NCI-H187 (cell line): ENCODE data around the gene DTWD2.
"Not testable (repeated sequence)": the region's sequence is repeated elsewhere in the genome, so short reads cannot be mapped to it uniquely, and the experiment has no call there.

Source experiments
- DNase-seq, 2 experiments: peaks; one replicate each; lab custom pipeline; 2025; lab: John Stamatoyannopoulos, UW

The DTWD2 gene

DNA sequence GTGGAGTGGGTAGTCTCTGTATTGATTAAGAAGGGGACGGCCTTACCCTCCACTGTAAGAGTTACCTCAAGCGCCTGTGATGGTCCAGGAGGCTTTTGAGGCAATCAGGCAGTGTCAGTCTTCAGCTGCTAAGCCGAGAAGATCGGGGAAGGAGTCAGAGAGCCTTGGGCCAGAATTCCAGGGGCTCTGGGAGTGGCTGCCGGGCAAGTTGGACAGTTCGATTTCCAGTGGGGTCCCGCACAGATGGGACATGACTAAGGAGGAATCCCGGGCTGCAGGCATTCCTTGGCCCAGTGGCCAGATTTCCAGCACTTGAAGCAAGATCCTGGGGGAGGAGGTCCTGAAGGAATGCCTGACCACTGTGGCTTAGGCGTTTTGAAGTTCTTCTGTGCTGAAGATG, 38.0 kb downstream of the DTWD2 start:
- DNase-seq: not testable (repeated sequence)

- DNase-seq: no peak
These were observed 42.1 kb downstream of the DTWD2 start for GRCh38 chr5:118946138-118946800.

DNA sequence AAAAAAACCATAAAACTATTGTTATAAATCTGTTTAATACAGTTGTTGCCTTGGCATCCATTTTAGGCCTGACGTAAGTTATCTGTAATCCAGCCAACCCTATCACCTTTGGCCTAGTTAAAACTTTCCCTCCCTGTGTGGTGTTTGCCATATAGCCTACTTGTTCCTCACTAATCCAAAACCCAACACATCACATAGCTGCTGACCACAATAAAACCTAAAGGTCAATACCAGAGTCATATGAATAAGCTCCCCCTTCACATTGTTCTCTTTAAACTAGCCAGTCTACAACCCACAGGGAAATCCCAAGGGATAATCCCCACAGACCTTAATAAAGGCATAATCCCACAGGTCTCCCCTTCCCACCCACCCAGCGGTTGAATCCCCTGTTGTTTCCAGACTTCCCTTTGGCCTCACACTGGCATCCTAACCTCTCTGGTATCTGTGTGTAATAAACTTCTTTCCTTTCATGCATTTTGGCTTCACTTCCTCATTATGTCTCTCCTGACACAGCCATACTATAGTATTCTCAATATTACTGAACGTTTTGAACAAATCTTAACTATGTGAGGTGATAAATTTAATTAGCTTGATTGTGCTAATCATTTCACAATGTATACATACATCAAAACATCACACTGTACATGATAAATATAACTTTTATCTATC, 50.8 kb downstream of the DTWD2 start:
- DNase-seq: no peak

DNA sequence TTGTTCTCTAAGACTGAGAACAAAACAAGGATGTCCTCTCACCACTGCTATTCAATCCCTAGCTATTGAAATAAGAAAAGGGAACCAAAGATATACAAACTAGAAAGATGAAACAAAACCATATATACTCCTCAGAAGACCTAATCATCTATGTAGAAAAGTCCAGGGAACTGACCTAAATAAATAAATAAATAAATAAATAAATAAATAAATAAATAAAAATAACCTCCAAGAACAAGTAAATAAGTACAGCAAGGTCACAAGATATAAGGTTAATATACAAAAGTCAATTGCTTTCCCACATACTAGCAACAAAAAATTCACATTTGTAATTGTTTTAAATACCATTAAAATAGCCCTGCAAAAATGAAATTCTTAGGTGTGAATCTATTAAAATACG, 54.6 kb downstream of the DTWD2 start:
- DNase-seq: no peak

DNA sequence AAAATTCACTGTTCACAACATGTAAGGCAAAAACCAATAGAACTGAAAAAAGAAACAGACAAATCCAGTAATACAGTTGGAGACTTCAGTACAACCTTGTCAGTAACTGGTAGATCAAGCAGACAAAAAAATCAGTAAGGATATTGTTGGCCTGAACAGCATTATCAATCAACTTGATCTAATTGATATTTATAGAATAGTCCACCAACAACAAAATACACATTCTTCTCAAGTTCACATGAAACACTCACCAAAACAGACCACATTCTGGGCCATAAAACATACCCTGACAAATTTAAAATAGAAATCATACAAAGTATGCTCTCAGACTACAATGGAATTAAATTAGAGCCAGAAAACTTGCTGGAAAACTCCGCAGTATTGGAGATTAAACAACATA, 56.8 kb downstream of the DTWD2 start:
- DNase-seq: no peak

- DNase-seq: no peak
These were observed 64.3 kb downstream of the DTWD2 start for GRCh38 chr5:118924006-118924389.

DNA sequence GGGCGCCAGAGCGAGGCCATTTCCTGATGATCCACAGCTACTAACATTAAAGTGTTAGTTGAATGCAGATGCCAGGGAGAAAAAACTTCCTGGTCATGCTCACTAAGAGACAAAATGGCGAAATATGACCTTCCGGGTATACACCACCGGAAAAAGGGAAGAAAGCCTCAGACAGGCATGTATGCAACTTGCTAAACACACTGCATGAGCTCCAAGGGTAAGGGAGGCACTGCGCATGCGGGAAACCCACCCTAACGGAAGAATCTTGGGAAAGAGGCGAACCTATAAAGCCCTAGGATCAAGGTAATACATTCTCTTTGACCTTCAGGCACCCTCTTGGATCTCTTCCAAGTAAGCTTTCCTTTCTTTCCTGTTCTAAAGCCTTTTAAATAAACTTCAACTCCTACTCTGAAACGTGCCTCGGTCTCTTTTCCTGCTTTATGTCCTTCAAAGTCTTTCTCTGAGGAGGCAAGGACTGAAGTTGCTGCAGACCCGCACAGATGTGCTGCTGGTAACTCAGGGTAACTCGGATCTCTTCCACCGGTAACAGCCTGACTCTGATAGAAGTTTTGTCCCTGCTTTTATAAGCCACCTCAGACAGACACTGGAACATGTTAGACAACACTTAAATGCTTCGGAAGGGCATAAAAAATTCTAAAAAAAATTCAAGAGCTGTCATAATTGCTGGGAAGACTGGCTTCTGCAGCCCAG, 64.9 kb downstream of the DTWD2 start:
- no peak for DNase-seq

DNA sequence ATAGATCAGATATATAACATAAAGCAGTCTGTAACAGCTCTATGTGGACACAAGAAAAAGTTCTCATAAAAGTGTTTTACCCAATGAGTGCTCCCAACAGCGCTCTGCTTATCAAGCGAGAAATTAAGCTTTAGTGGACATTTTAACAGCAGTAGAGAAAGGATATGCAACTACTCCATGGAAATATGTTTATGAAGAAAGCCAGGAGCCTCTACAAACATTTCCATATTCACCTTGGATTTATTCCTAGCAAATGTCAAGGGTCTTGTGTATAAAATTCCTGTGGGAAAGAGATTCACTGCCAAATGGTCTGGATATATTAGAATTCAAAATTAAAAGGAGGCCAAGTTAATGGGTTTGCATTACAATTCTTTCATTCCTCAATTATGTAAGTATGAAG, 66.5 kb downstream of the DTWD2 start:
- DNase-seq: no peak

DNA sequence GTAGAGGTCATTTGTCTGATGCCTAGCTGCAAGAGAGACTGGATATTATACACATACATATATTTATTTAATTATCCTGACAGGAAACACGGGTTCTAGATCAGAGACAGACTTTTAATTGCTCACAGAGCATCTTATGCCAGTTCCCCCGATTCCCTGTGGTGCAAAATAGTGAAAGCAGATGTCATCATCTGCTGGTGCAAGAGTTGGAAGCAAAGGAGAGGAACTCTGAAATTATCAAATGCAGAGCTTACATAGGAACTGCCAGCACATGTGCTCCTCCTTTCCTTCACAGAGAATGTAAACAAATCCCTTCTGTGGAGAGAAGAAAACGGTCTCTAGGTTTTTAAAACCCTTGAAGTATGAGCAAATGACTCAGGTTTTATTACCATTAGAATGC, 69.3 kb downstream of the DTWD2 start:
- DNase-seq: no peak

DNA sequence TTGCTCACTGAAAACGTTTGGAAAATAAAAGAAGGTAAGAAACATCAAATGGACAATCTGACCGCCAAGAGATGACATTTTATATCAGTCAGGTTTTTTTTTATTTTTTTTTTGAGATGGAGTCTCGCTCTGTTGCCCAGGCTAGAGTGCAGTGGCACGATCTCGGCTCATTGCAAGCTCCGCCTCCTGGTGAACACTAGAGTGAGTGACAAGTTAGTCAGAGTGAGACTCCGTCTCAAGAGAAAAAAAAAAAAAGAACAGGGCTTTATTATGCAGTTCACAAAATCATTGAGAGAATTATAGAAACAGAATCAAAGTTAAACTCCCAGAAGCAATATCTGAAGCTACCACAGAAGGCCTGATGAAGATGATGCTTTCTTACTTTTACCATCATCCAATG, 70.1 kb downstream of the DTWD2 start:
- DNase-seq: no peak

DNA sequence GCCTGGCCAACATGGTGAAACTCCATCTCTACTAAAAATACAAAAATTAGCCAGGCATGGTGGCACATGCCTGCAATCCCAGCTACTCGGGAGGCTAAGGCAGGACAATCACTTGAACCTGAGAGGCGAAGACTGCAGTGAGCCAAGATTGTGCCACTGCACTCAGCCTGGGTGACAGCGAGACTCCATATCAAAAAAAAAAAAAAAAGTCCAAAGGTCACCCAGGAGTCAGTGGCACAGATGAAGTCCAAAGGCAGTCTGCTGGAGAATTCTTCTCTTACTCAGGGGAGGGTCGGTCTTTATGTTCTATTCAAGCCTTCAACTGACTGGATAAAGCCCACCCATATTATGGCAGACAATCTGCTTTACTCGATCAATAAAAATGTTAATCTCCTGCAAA, 80.8 kb downstream of the DTWD2 start:
- not testable (repeated sequence) for DNase-seq

DNA sequence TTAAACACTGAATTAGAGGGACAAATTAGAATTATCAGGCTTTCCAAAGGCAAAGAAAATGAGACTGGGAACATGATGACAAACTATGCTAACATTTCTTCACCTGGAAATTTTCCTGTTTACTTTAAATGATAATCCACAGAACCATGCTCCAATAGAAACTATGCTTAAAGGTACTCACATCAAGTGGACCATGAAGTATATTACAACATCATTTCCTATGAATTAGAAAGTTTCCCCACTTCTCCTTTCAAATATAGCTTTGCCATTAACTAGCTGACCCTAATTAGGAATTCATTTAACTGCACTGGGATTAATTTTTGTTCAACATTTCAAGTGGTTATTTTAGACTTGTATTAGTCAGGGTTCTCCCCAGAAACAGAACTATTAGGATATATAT, 81.4 kb downstream of the DTWD2 start:
- no peak for DNase-seq

DNA sequence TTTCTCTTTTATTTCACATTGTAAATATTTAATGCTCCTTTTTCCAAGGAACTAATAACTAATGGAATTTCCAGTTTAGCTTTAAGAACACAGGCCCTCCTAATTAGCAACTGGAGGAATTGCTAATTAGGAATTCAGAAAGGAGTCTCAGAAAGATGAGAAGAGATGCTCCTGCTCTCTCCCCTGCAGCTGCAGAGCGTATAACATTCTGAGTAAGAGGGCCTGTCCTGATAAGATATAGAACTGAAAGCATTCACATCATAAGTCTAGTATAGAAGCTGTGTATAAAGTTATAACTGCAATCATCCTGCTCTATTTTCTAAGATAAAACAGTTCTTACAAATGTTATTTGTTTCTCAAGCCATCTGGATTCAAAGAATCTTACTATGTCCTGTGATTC, 83.2 kb downstream of the DTWD2 start:
- DNase-seq: no peak

GRCh38 chr5:118902656-118903438, 85.5 kb downstream of the DTWD2 start:
- no peak for DNase-seq

DNA sequence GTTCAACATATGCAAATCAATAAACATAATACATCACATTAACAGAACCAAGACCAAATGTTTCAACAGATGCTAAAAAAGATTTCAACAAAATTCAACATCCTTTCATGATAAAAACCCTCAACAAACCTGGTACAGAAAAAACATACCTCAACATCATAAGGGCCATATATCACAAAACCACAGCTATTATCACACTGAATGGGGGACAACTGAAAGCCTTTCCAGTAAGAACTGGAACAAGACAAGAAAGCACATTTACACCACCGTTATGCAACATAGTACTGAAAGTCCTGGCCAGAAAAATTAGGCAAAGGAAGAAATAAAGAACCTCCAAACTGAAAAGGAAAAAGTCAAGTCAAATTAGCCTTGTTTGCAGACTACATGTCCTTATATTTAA, 93.6 kb downstream of the DTWD2 start:
- no peak for DNase-seq

- DNase-seq: no peak
These were observed 97.1 kb downstream of the DTWD2 start for GRCh38 chr5:118891252-118891651.

DNA sequence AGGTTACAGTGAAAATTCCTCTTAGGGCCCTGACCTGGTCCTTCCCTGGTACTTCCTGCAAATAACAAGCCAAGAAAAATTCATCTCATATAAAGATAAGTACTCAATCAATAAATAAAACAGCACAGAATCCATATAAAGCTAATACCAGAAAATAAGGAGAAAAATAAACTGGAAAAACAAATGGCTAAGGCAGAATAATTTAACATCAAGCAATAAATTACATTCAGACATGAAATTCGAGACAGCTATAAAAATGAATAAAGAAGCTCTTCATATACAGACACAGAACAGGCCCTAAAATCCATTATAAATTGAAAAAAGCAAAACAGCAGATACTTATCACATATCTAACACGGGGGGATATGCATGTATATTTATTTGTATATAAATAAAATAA, 99.2 kb downstream of the DTWD2 start:
- DNase-seq: no peak

DNA sequence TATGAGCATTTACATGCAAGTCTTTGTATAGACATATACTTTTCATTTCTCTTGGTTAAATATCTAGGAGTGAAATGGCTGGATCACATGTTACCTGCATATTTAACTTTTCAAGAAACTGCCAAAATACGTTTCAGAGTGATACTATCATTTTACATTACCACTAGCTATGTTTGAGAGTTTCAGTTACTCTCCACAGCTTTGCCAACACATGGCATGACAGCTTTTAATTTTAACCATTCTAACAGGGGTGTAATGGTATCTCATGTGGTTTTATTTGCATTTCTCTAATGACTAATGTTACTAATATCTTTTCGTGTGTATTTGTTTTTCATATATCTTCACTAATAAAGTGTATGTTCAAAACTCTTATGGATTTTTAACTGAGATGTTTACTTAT, 99.8 kb downstream of the DTWD2 start:
- DNase-seq: no peak

- DNase-seq: no peak
These were observed 105.0 kb downstream of the DTWD2 start for GRCh38 chr5:118883362-118883761.

DNA sequence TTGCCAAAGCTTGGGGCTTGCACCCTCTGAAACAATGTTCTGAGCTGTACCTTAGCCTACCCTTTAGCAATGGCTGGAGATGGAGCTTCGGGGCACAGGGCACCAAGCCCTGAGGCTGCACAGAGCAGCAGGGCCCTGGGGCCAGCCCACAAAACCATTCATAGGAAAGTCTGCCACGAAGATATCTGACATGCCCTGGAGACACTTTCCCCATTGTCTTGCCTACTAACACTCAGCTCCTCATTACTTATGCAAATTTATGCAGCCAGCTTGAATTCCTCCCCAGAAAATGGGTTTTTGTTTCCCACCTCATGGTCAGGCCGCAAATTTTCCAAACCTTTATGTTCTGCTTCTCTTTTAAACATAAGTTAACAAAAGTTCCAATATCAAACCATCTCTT, 105.7 kb downstream of the DTWD2 start:
- DNase-seq: no peak

DNA sequence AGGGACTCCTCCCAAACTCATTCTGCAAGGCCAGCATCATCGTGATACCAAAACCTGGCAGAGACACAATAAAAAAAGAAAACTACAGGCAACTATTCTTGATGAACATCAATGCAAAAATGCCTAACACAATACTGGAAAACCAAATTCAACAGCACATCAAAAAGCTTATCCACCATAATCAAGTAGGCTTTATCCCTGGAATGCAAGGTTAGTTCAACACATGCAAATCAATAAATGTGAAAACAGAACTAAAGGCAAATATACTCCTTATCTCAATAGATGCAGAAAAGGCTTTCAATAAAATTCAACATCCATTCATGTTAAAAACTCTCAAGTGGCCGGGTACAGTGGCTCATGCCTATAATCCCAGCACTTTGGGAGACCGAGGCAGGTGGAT, 111.5 kb downstream of the DTWD2 start:
- not testable (repeated sequence) for DNase-seq

- DNase-seq: no peak
These were observed 113.2 kb downstream of the DTWD2 start for GRCh38 chr5:118875131-118875530.

DNA sequence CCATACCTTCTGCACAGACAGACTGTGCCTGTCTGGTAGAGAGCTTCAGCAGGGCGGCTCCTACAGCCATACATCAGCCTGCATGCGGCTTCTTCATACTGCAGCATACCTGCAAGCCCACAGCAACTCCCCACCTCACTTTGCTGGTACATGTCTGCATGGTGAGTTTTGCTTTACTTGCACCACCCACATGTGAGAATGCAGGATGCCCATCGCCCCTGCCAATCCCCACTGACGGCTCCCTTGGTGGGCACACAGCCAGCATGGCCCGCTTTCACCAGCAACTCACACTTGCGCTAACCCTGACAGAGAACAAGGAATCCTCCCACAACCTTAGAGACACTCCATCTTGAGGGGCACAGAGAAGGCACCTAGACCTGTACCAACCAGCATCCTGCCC, 114.9 kb downstream of the DTWD2 start:
- DNase-seq: no peak
